Neural progenitor cell (in vitro differentiated cells): ENCODE results near the gene TRPM1. TPM values are rescaled to one million over a fixed set of nuclear protein-coding genes. Genes with fewer than 3 reads are reported as not detected.

ENCODE experiments used
- DNase-seq: peaks from one replicate; pipeline ENCODE4 v3.0.0-alpha.2; 2016; ENCODE audit warnings: low spot score
- H2AFZ ChIP-seq: fragments of 200-600 bp; sonication (generic); replicated peaks from 2 replicates; pipeline ENCODE4 v1.6.1; 2016; ENCODE audit warnings: antibody characterized with exemption
- H3F3A ChIP-seq: fragments of 200-600 bp; sonication (generic); 2 replicates; pipeline ENCODE4 v1.6.1; 2016; ENCODE audit warnings: antibody characterized with exemption, low read depth
- H3K27ac ChIP-seq: fragments of 200-600 bp; sonication (generic); 2 replicates; pipeline ENCODE4 v1.5.1; 2016; ENCODE audit warnings: mild to moderate bottlenecking
- H3K27me3 ChIP-seq: fragments of 200-600 bp; sonication (generic); 2 replicates; pipeline ENCODE4 v1.6.1; 2016; ENCODE audit warnings: mild to moderate bottlenecking, moderate library complexity
- H3K36me3 ChIP-seq: fragments of 200-600 bp; sonication (generic); 2 replicates; pipeline ENCODE4 v1.5.1; 2016
- H3K4me1 ChIP-seq: fragments of 200-600 bp; sonication (generic); 2 replicates; pipeline ENCODE4 v1.6.1; 2016; ENCODE audit warnings: mixed run types
- H3K4me2 ChIP-seq: fragments of 200-600 bp; sonication (generic); 2 replicates; pipeline ENCODE4 v1.6.1; 2016
- H3K4me3 ChIP-seq: fragments of 200-600 bp; sonication (generic); 2 replicates; pipeline ENCODE4 v1.5.1; 2016
- H3K79me2 ChIP-seq: fragments of 200-600 bp; sonication (generic); 2 replicates; pipeline ENCODE4 v1.6.1; 2016; ENCODE audit warnings: low read depth
- H3K9ac ChIP-seq: fragments of 200-600 bp; sonication (generic); 2 replicates; pipeline ENCODE4 v1.6.1; 2016
- H3K9me3 ChIP-seq: fragments of 200-600 bp; sonication (generic); 2 replicates; pipeline ENCODE4 v1.5.1; 2016; ENCODE audit warnings: low read depth
- H4K20me1 ChIP-seq: fragments of 200-600 bp; sonication (generic); 2 replicates; pipeline ENCODE4 v1.6.1; 2016; ENCODE audit warnings: low read depth
- H3K27ac Mint-ChIP-seq: 3 replicates; pipeline ENCODE4 v1.8.0; 2021; ENCODE audit warnings: mixed read lengths
- H3K27me3 Mint-ChIP-seq: 2 replicates; pipeline ENCODE4 v1.8.0; 2022; ENCODE audit warnings: low read depth, mild to moderate bottlenecking, inconsistent platforms, moderate library complexity, mixed read lengths; ENCODE audit not compliant: insufficient read depth
- H3K36me3 Mint-ChIP-seq: 3 replicates; pipeline ENCODE4 v1.8.0; 2021; ENCODE audit warnings: mixed read lengths
- H3K4me1 Mint-ChIP-seq: 3 replicates; pipeline ENCODE4 v1.8.0; 2021; ENCODE audit warnings: mixed read lengths
- H3K4me3 Mint-ChIP-seq: 3 replicates; pipeline ENCODE4 v1.8.0; 2021; ENCODE audit warnings: mild to moderate bottlenecking, moderate library complexity, mixed read lengths
- H3K9me3 Mint-ChIP-seq: 3 replicates; pipeline ENCODE4 v1.8.0; 2020; ENCODE audit warnings: mixed read lengths
- EZH2 ChIP-seq: fragments of 200-600 bp; sonication (generic); IDR thresholded peaks from 2 replicates; pipeline ENCODE4 v1.6.1; 2017; ENCODE audit warnings: antibody characterized with exemption, mild to moderate bottlenecking, moderate library complexity
- EZH2phosphoT487 ChIP-seq: fragments of 200-600 bp; sonication (generic); IDR thresholded peaks from 2 replicates; pipeline ENCODE4 v1.6.1; 2017; ENCODE audit warnings: antibody characterized with exemption
- total RNA-seq: library from RNA; depleted of rRNA; stranded (reverse); fragments of >200 nt; gene quantifications from 2 replicates; pipeline ENCODE4 v1.2.3, GENCODE V29; 2015; ENCODE audit warnings: low replicate concordance
- TF ChIP-seq, protein P1 (sequence below): fragments of 200-600 bp; sonication (generic); IDR thresholded peaks from 2 replicates; pipeline ENCODE4 v1.5.1; 2017; ENCODE audit warnings: antibody characterized with exemption, mild to moderate bottlenecking

TRPM1 gene
- total RNA-seq, 1 donor from 2014 or later: not detected

DNA sequence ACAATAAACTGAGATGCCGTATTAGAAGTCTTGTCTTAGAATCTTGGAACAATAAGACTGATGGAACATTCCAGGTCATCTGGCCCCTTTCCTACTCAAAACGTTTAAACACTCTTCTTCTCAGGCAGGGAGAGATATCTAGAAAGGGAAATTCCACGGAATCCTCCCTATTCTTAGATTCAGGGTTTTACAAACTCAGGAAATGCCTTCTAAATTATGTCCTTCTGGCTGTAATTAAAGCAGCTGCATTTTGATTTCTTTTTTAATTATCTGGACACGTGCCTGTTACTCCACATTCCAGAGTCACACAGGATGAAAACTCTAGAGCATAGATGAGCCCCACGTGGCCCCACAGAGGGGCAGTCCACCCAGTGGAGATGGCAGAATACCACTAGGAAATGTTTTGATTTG, 68.6 kb downstream of the TRPM1 start:
- H2AFZ ChIP-seq: no peak overlapping the region

DNA sequence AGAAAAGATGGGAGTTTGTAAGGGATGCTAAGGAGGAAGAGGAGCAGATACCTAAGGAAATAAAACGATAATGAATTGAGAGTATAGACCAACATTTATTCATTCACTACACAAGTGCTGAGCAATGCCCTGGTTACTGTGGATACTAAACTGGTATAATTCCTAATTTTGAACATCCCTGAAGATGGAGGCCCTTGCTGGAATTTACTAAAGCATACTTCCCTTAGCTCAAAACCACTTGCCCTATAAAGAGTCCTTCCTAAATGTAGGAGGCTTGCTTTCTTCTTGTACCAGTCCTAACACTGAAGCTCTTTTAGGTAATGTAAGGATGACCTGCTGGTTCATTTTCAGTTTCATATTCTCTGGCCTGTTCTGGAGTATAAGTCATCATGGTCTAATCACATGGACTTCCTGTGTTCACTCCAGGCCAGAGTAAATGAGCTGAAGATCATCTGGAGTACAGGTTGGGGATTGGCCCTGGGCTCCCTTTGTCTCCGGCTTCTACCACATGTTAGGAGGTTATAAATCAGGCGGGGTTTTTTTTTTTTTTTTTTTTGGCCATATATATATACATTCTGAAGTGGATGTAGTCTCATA, 70.0 kb downstream of the TRPM1 start:
- Histone ChIP-seq H3K79me2 (no peaks in the 10 kb centered on the region), H3K4me1 (no peaks in the 10 kb centered on the region), H3K9ac (no peak overlapping the region), H3F3A (no peaks in the 10 kb centered on the region), H3K4me2 (no peak overlapping the region), H3K27ac (no peak overlapping the region), H3K27me3 (no peaks in the 10 kb centered on the region), H4K20me1 (no peaks in the 10 kb centered on the region), H3K9me3 (no peaks in the 10 kb centered on the region), H3K36me3 (no peaks in the 10 kb centered on the region), H3K4me3 (no peak overlapping the region), H2AFZ (no peak overlapping the region)
- H3K27me3 Mint-ChIP-seq: no peaks in the 10 kb centered on the region
- H3K4me3 Mint-ChIP-seq: no peak overlapping the region
- no peaks in the 10 kb centered on the region for H3K36me3 Mint-ChIP-seq
- H3K27ac Mint-ChIP-seq: no peak overlapping the region
- TF ChIP-seq EZH2: no peak
- no peak for TF ChIP-seq EZH2phosphoT487
- TF ChIP-seq, protein P1, sequence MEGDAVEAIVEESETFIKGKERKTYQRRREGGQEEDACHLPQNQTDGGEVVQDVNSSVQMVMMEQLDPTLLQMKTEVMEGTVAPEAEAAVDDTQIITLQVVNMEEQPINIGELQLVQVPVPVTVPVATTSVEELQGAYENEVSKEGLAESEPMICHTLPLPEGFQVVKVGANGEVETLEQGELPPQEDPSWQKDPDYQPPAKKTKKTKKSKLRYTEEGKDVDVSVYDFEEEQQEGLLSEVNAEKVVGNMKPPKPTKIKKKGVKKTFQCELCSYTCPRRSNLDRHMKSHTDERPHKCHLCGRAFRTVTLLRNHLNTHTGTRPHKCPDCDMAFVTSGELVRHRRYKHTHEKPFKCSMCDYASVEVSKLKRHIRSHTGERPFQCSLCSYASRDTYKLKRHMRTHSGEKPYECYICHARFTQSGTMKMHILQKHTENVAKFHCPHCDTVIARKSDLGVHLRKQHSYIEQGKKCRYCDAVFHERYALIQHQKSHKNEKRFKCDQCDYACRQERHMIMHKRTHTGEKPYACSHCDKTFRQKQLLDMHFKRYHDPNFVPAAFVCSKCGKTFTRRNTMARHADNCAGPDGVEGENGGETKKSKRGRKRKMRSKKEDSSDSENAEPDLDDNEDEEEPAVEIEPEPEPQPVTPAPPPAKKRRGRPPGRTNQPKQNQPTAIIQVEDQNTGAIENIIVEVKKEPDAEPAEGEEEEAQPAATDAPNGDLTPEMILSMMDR: no peak
- DNase-seq: no peak
- no peaks in the 10 kb centered on the region for H3K9me3 Mint-ChIP-seq
- no peaks in the 10 kb centered on the region for H3K4me1 Mint-ChIP-seq

More for the DNA sequence above, 68.6 kb downstream of the TRPM1 start:
- Histone ChIP-seq H3F3A (no peaks in the 10 kb centered on the region), H3K79me2 (no peaks in the 10 kb centered on the region), H3K27me3 (no peaks in the 10 kb centered on the region), H3K4me1 (no peaks in the 10 kb centered on the region), H3K36me3 (no peaks in the 10 kb centered on the region), H3K9me3 (no peaks in the 10 kb centered on the region), H3K4me3 (no peak overlapping the region), H3K27ac (no peak overlapping the region), H3K9ac (no peak overlapping the region), H4K20me1 (no peaks in the 10 kb centered on the region), H3K4me2 (no peak overlapping the region)
- no peaks in the 10 kb centered on the region for H3K27me3 Mint-ChIP-seq
- no peak overlapping the region for H3K27ac Mint-ChIP-seq
- TF ChIP-seq EZH2phosphoT487 (no peak), EZH2 (no peak)
- TF ChIP-seq, protein P1: no peak
- no peaks in the 10 kb centered on the region for H3K4me1 Mint-ChIP-seq
- H3K4me3 Mint-ChIP-seq: no peak overlapping the region
- no peaks in the 10 kb centered on the region for H3K9me3 Mint-ChIP-seq
- DNase-seq: no peak
- no peaks in the 10 kb centered on the region for H3K36me3 Mint-ChIP-seq

DNA sequence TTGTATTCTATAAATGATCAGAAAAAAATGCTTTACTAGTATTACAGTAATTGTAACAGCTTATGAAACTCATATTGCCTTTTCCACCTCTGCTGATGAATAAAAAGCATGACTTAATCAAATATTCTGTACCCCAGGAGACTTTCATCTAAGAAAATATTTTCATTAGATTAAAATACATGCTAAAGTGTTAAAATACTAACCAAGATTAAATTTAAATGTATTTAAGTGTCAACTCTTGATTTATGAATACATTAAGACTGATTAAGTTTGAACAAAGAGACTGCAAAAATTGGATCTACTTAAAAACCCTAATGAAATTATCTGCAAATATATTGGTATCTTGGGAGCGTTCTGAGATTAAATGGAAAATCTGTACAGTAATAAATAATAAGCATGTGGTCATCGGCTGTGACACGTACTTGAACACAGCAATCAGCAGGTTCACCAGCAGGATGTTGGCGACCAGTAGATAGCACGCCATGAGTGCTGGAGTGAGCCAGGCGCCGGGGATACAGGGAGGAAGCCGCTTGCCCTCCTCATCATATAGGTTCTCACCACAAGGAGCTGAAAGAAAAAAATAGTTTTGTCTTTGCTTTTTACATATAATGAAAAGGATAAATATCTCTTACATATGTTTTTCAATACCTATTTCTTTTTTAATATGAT, 73.5 kb downstream of the TRPM1 start:
- H3K27me3 ChIP-seq: no peaks in the 10 kb centered on the region
- no peaks in the 10 kb centered on the region for H3K79me2 ChIP-seq
- Mint-ChIP-seq H3K4me1 (peaks cover 5% of the 10 kb centered on the region), H3K4me3 (no peak overlapping the region), H3K27me3 (peaks cover 2% of the 10 kb centered on the region), H3K36me3 (no peaks in the 10 kb centered on the region), H3K9me3 (no peaks in the 10 kb centered on the region), H3K27ac (no peak overlapping the region)
- peaks cover 6% of the 10 kb centered on the region for H3K4me1 ChIP-seq
- no peak overlapping the region for H3K27ac ChIP-seq
- no peaks in the 10 kb centered on the region for H3F3A ChIP-seq
- TF ChIP-seq EZH2 (no peak), EZH2phosphoT487 (no peak)
- TF ChIP-seq, protein P1: no peak
- H4K20me1 ChIP-seq: no peaks in the 10 kb centered on the region
- no peaks in the 10 kb centered on the region for H3K36me3 ChIP-seq
- DNase-seq: no peak
- H3K4me2 ChIP-seq: no peak overlapping the region
- no peak overlapping the region for H2AFZ ChIP-seq
- no peaks in the 10 kb centered on the region for H3K9me3 ChIP-seq
- H3K9ac ChIP-seq: no peak overlapping the region
- H3K4me3 ChIP-seq: no peak overlapping the region
